ENCODE measurements around the gene ACP7.
"Not testable (repeated sequence)": the region's sequence is repeated elsewhere in the genome, so short reads cannot be mapped to it uniquely, and the experiment has no call there.

Gene ACP7

GRCh38 chr19:39057615-39058014, 26.6 kb upstream of the ACP7 start:
- no peak overlapping the region for H3K9ac ChIP-seq (ENCODE audit: low read depth, low read length)
- H3K4me3 ChIP-seq (ENCODE audit: low read depth, low read length): no peak overlapping the region
- no peaks in the 10 kb centered on the region for H3K27me3 ChIP-seq (ENCODE audit: control insufficient read depth, insufficient read depth, low read length)
- H3K36me3 ChIP-seq (ENCODE audit: control insufficient read depth, insufficient read depth, low read length): no peaks in the 10 kb centered on the region
- H3K4me1 ChIP-seq (ENCODE audit: control insufficient read depth, insufficient read depth, low read length): no peaks in the 10 kb centered on the region
- no peaks in the 10 kb centered on the region for H3K9me3 ChIP-seq (ENCODE audit: control insufficient read depth, insufficient read depth, low read length)

- Histone ChIP-seq H3K36me3 (ENCODE audit: control insufficient read depth, insufficient read depth, low read length) (no peaks in the 10 kb centered on the region), H3K9ac (ENCODE audit: low read depth, low read length) (no peak overlapping the region), H3K4me1 (ENCODE audit: control insufficient read depth, insufficient read depth, low read length) (no peaks in the 10 kb centered on the region), H3K9me3 (ENCODE audit: control insufficient read depth, insufficient read depth, low read length) (no peaks in the 10 kb centered on the region), H3K27me3 (ENCODE audit: control insufficient read depth, insufficient read depth, low read length) (no peaks in the 10 kb centered on the region), H3K4me3 (ENCODE audit: low read depth, low read length) (no peak overlapping the region)
Observed at GRCh38 chr19:39059302-39059701, 24.9 kb upstream of the ACP7 start.

- no peak overlapping the region for H3K4me3 ChIP-seq (ENCODE audit: low read depth, low read length)
- H3K4me1 ChIP-seq (ENCODE audit: control insufficient read depth, insufficient read depth, low read length): no peaks in the 10 kb centered on the region
- H3K9ac ChIP-seq (ENCODE audit: low read depth, low read length): no peak overlapping the region
- H3K9me3 ChIP-seq (ENCODE audit: control insufficient read depth, insufficient read depth, low read length): no peaks in the 10 kb centered on the region
- H3K36me3 ChIP-seq (ENCODE audit: control insufficient read depth, insufficient read depth, low read length): no peaks in the 10 kb centered on the region
- H3K27me3 ChIP-seq (ENCODE audit: control insufficient read depth, insufficient read depth, low read length): no peaks in the 10 kb centered on the region
Observed at GRCh38 chr19:39060171-39060570, 24.0 kb upstream of the ACP7 start.

GRCh38 chr19:39064405-39064804, 19.8 kb upstream of the ACP7 start:
- Histone ChIP-seq H3K9ac (ENCODE audit: low read depth, low read length) (no peak overlapping the region), H3K36me3 (ENCODE audit: control insufficient read depth, insufficient read depth, low read length) (no peaks in the 10 kb centered on the region), H3K4me1 (ENCODE audit: control insufficient read depth, insufficient read depth, low read length) (no peaks in the 10 kb centered on the region), H3K27me3 (ENCODE audit: control insufficient read depth, insufficient read depth, low read length) (no peaks in the 10 kb centered on the region), H3K4me3 (ENCODE audit: low read depth, low read length) (no peak overlapping the region), H3K9me3 (ENCODE audit: control insufficient read depth, insufficient read depth, low read length) (no peaks in the 10 kb centered on the region)

GRCh38 chr19:39065928-39066327, 18.2 kb upstream of the ACP7 start:
- Histone ChIP-seq H3K9me3 (ENCODE audit: control insufficient read depth, insufficient read depth, low read length) (no peaks in the 10 kb centered on the region), H3K27me3 (ENCODE audit: control insufficient read depth, insufficient read depth, low read length) (no peaks in the 10 kb centered on the region), H3K4me1 (ENCODE audit: control insufficient read depth, insufficient read depth, low read length) (no peaks in the 10 kb centered on the region), H3K9ac (ENCODE audit: low read depth, low read length) (no peak overlapping the region), H3K36me3 (ENCODE audit: control insufficient read depth, insufficient read depth, low read length) (no peaks in the 10 kb centered on the region), H3K4me3 (ENCODE audit: low read depth, low read length) (no peak overlapping the region)

GRCh38 chr19:39067104-39067503, 17.1 kb upstream of the ACP7 start:
- no peaks in the 10 kb centered on the region for H3K9me3 ChIP-seq (ENCODE audit: control insufficient read depth, insufficient read depth, low read length)
- no peaks in the 10 kb centered on the region for H3K36me3 ChIP-seq (ENCODE audit: control insufficient read depth, insufficient read depth, low read length)
- no peak overlapping the region for H3K4me3 ChIP-seq (ENCODE audit: low read depth, low read length)
- no peak overlapping the region for H3K9ac ChIP-seq (ENCODE audit: low read depth, low read length)
- no peaks in the 10 kb centered on the region for H3K27me3 ChIP-seq (ENCODE audit: control insufficient read depth, insufficient read depth, low read length)
- H3K4me1 ChIP-seq (ENCODE audit: control insufficient read depth, insufficient read depth, low read length): no peaks in the 10 kb centered on the region

GRCh38 chr19:39068259-39068658, 15.9 kb upstream of the ACP7 start:
- not testable (repeated sequence) for H3K27me3 ChIP-seq (ENCODE audit: control insufficient read depth, insufficient read depth, low read length); H3K9ac ChIP-seq (ENCODE audit: low read depth, low read length); H3K9me3 ChIP-seq (ENCODE audit: control insufficient read depth, insufficient read depth, low read length); H3K4me1 ChIP-seq (ENCODE audit: control insufficient read depth, insufficient read depth, low read length); H3K4me3 ChIP-seq (ENCODE audit: low read depth, low read length); H3K36me3 ChIP-seq (ENCODE audit: control insufficient read depth, insufficient read depth, low read length)

- H3K4me3 ChIP-seq (ENCODE audit: low read depth, low read length): no peak overlapping the region
- no peaks in the 10 kb centered on the region for H3K9me3 ChIP-seq (ENCODE audit: control insufficient read depth, insufficient read depth, low read length)
- H3K36me3 ChIP-seq (ENCODE audit: control insufficient read depth, insufficient read depth, low read length): no peaks in the 10 kb centered on the region
- no peaks in the 10 kb centered on the region for H3K27me3 ChIP-seq (ENCODE audit: control insufficient read depth, insufficient read depth, low read length)
- H3K9ac ChIP-seq (ENCODE audit: low read depth, low read length): no peak overlapping the region
- H3K4me1 ChIP-seq (ENCODE audit: control insufficient read depth, insufficient read depth, low read length): no peaks in the 10 kb centered on the region
Observed at GRCh38 chr19:39070888-39071287, 13.3 kb upstream of the ACP7 start.

- no peaks in the 10 kb centered on the region for H3K9me3 ChIP-seq (ENCODE audit: control insufficient read depth, insufficient read depth, low read length)
- H3K4me1 ChIP-seq (ENCODE audit: control insufficient read depth, insufficient read depth, low read length): no peaks in the 10 kb centered on the region
- H3K9ac ChIP-seq (ENCODE audit: low read depth, low read length): no peak overlapping the region
- no peaks in the 10 kb centered on the region for H3K36me3 ChIP-seq (ENCODE audit: control insufficient read depth, insufficient read depth, low read length)
- H3K27me3 ChIP-seq (ENCODE audit: control insufficient read depth, insufficient read depth, low read length): no peaks in the 10 kb centered on the region
- H3K4me3 ChIP-seq (ENCODE audit: low read depth, low read length): no peak overlapping the region
Observed at GRCh38 chr19:39074205-39074692, 9.9 kb upstream of the ACP7 start.

- H3K4me1 ChIP-seq (ENCODE audit: control insufficient read depth, insufficient read depth, low read length): no peaks in the 10 kb centered on the region
- H3K9ac ChIP-seq (ENCODE audit: low read depth, low read length): no peak overlapping the region
Observed at GRCh38 chr19:39074942-39075341, 9.2 kb upstream of the ACP7 start.

GRCh38 chr19:39077323-39077722, 6.8 kb upstream of the ACP7 start:
- no peaks in the 10 kb centered on the region for H3K9me3 ChIP-seq (ENCODE audit: control insufficient read depth, insufficient read depth, low read length)
- H3K9ac ChIP-seq (ENCODE audit: low read depth, low read length): no peak overlapping the region
- H3K4me1 ChIP-seq (ENCODE audit: control insufficient read depth, insufficient read depth, low read length): no peaks in the 10 kb centered on the region
- no peak overlapping the region for H3K4me3 ChIP-seq (ENCODE audit: low read depth, low read length)
- peaks cover 3% of the 10 kb centered on the region for H3K27me3 ChIP-seq (ENCODE audit: control insufficient read depth, insufficient read depth, low read length)
- H3K36me3 ChIP-seq (ENCODE audit: control insufficient read depth, insufficient read depth, low read length): no peaks in the 10 kb centered on the region

More at GRCh38 chr19:39074942-39075341, 9.2 kb upstream of the ACP7 start:
- Histone ChIP-seq H3K36me3 (ENCODE audit: control insufficient read depth, insufficient read depth, low read length) (no peaks in the 10 kb centered on the region), H3K9me3 (ENCODE audit: control insufficient read depth, insufficient read depth, low read length) (no peaks in the 10 kb centered on the region), H3K4me3 (ENCODE audit: low read depth, low read length) (no peak overlapping the region), H3K27me3 (ENCODE audit: control insufficient read depth, insufficient read depth, low read length) (no peaks in the 10 kb centered on the region)

GRCh38 chr19:39078436-39079200, 5.5 kb upstream of the ACP7 start:
- Histone ChIP-seq H3K36me3 (ENCODE audit: control insufficient read depth, insufficient read depth, low read length) (no peaks in the 10 kb centered on the region), H3K4me3 (ENCODE audit: low read depth, low read length) (no peak overlapping the region), H3K4me1 (ENCODE audit: control insufficient read depth, insufficient read depth, low read length) (no peaks in the 10 kb centered on the region), H3K9ac (ENCODE audit: low read depth, low read length) (no peak overlapping the region), H3K27me3 (ENCODE audit: control insufficient read depth, insufficient read depth, low read length) (peaks cover 16% of the 10 kb centered on the region), H3K9me3 (ENCODE audit: control insufficient read depth, insufficient read depth, low read length) (no peaks in the 10 kb centered on the region)

Measured in iPS-15b (cell line).